HG03558 (cell line): ENCODE measurements around the gene GPC1.
"Not testable (repeated sequence)": the region's sequence is repeated elsewhere in the genome, so short reads cannot be mapped to it uniquely, and the experiment has no call there.

Experiments
- ATAC-seq: cut with Tn5 transposase; IDR thresholded peaks from one replicate; pipeline ENCODE4 v1.9.1; 2021; ENCODE audit warnings: moderate number of reproducible peaks; ENCODE audit not compliant: unreplicated experiment; ENCODE audit errors: extremely low read depth

The GPC1 gene

GRCh38 chr2:240482141-240482540 is 46.7 kb downstream of the GPC1 start:
- ATAC-seq, result no peak

GRCh38 chr2:240491483-240491882 is 56.0 kb downstream of the GPC1 start:
- ATAC-seq, result no peak

GRCh38 chr2:240494194-240494793 is 58.8 kb downstream of the GPC1 start:
- no peak for ATAC-seq

- ATAC-seq, result not testable (repeated sequence)
Observed at GRCh38 chr2:240494942-240495341, 59.5 kb downstream of the GPC1 start.

- not testable (repeated sequence) for ATAC-seq
Observed at GRCh38 chr2:240497082-240497481, 61.6 kb downstream of the GPC1 start.

- ATAC-seq, result no peak
Observed at GRCh38 chr2:240498171-240498957, 62.9 kb downstream of the GPC1 start.

- ATAC-seq, result no peak
Observed at GRCh38 chr2:240498958-240499260, 63.4 kb downstream of the GPC1 start.

- no peak for ATAC-seq
Observed at GRCh38 chr2:240499309-240500301, 64.1 kb downstream of the GPC1 start.

GRCh38 chr2:240500561-240501423 is 65.3 kb downstream of the GPC1 start:
- ATAC-seq, result no peak

- no peak for ATAC-seq
Observed at GRCh38 chr2:240501531-240501991, 66.1 kb downstream of the GPC1 start.

- ATAC-seq, result no peak
Observed at GRCh38 chr2:240502059-240502429, 66.6 kb downstream of the GPC1 start.

- ATAC-seq, result no peak
Observed at GRCh38 chr2:240502430-240503121, 67.1 kb downstream of the GPC1 start.

GRCh38 chr2:240503375-240503774 is 67.9 kb downstream of the GPC1 start:
- no peak for ATAC-seq

GRCh38 chr2:240503848-240504247 is 68.4 kb downstream of the GPC1 start:
- ATAC-seq, result no peak

- no peak for ATAC-seq
Observed at GRCh38 chr2:240505910-240506309, 70.4 kb downstream of the GPC1 start.

- ATAC-seq, result no peak
Observed at GRCh38 chr2:240506406-240507059, 71.1 kb downstream of the GPC1 start.

- no peak for ATAC-seq
Observed at GRCh38 chr2:240507060-240507777, 71.8 kb downstream of the GPC1 start.

GRCh38 chr2:240507778-240508251 is 72.4 kb downstream of the GPC1 start:
- no peak for ATAC-seq
